Fibroblast of lung (primary cell): Measurements from ENCODE around the gene CD7.

Experiments used
- CTCF ChIP-seq, 2 donors: IDR thresholded peaks in 1 of 2; conservative IDR thresholded peaks in 1 of 2; 1 replicate in 1 of 2; 2 replicates in 1 of 2; pipeline ENCODE4 v1.5.1; 2011 to 2012; ENCODE audit warnings: low read length in 2 of 2, control low read depth in 1 of 2, inconsistent platforms in 1 of 2, low read depth in 1 of 2, mild to moderate bottlenecking in 1 of 2
- EZH2 ChIP-seq: IDR thresholded peaks from 2 replicates; pipeline ENCODE4 v1.5.1; 2012; ENCODE audit warnings: low read length, control low read depth, mild to moderate bottlenecking; ENCODE audit errors: missing control alignments

GRCh38 chr17:82305727-82306300 lies 11.6 kb downstream of the CD7 start:
- TF ChIP-seq CTCF (conservative IDR thresholded peaks at IDR 0.05 in 1 of 2, IDR thresholded peaks at IDR 0.05 in 1 of 2; ENCODE audit: low read depth in 1 of 2, low read length in 2 of 2), result no peak
- no peak for TF ChIP-seq EZH2
